Immature natural killer cell (primary cell): Measurements from ENCODE around the gene PRSS38. TPM values are rescaled to one million over a fixed set of nuclear protein-coding genes. Genes with fewer than 3 reads are reported as not detected.

Source experiments
- DNase-seq, 3 donors: peaks; one replicate each; pipeline ENCODE4 v3.0.0; 2022; ENCODE audit warnings: mixed read lengths in 1 of 3
- H3K27ac Mint-ChIP-seq, 6 donors: one replicate each; pipeline ENCODE4 v1.8.0; 2020; ENCODE audit warnings: mixed read lengths in 6 of 6, mild to moderate bottlenecking in 5 of 6, inconsistent platforms in 4 of 6, moderate library complexity in 3 of 6
- H3K27me3 Mint-ChIP-seq, 3 donors: one replicate each; pipeline ENCODE4 v1.8.0; 2020 to 2021; ENCODE audit warnings: low read depth in 3 of 3, mild to moderate bottlenecking in 3 of 3, mixed read lengths in 3 of 3, moderate library complexity in 3 of 3, inconsistent platforms in 1 of 3
- H3K36me3 Mint-ChIP-seq, 3 donors: one replicate each; pipeline ENCODE4 v1.8.0; 2020; ENCODE audit warnings: mixed read lengths in 3 of 3, inconsistent platforms in 2 of 3, mild to moderate bottlenecking in 2 of 3
- H3K4me1 Mint-ChIP-seq, 2 donors: one replicate each; pipeline ENCODE4 v1.8.0; 2020; ENCODE audit warnings: inconsistent platforms in 2 of 2, mild to moderate bottlenecking in 2 of 2, mixed read lengths in 2 of 2, moderate library complexity in 1 of 2
- H3K4me3 Mint-ChIP-seq, 5 donors: one replicate each; pipeline ENCODE4 v1.8.0; 2020; ENCODE audit warnings: mild to moderate bottlenecking in 5 of 5, mixed read lengths in 5 of 5, inconsistent platforms in 3 of 5, moderate library complexity in 3 of 5
- H3K9me3 Mint-ChIP-seq, 6 donors: one replicate each; pipeline ENCODE4 v1.8.0; 2020; ENCODE audit warnings: mild to moderate bottlenecking in 6 of 6, mixed read lengths in 6 of 6, inconsistent platforms in 4 of 6, moderate library complexity in 3 of 6
- polyA plus RNA-seq, 3 donors: library from polyadenylated mRNA; unstranded; fragments of 300-500 nt; fragmentation: Illumina TruSeq; gene quantifications; one replicate each; pipeline ENCODE4 v1.2.3, GENCODE V29; 2021

Gene PRSS38
- polyA plus RNA-seq, 3 donors from 2014 or later: not detected

- H3K4me1 Mint-ChIP-seq: peaks cover 9 to 11% of the 10 kb centered on the region in 2 donors
- no peaks in the 10 kb centered on the region for H3K9me3 Mint-ChIP-seq
- peaks cover 0 to 28% (median 22%) of the 10 kb centered on the region in 3 donors for H3K36me3 Mint-ChIP-seq
- H3K27ac Mint-ChIP-seq: no peak overlapping the region
- H3K4me3 Mint-ChIP-seq: no peak overlapping the region
- no peak for DNase-seq
- H3K27me3 Mint-ChIP-seq: peaks cover 4 to 11% (median 4%) of the 10 kb centered on the region in 3 donors
Measured at GRCh38 chr1:227782226-227782625, 33.2 kb upstream of the PRSS38 start.

GRCh38 chr1:227785094-227785804, 30.2 kb upstream of the PRSS38 start:
- H3K4me1 Mint-ChIP-seq: peaks cover 7 to 11% of the 10 kb centered on the region in 2 donors
- no peak overlapping the region for H3K27ac Mint-ChIP-seq
- H3K27me3 Mint-ChIP-seq: peaks cover 8 to 12% (median 12%) of the 10 kb centered on the region in 3 donors
- no peak for DNase-seq
- peak overlapping the region in 1 of 5 donors; percentile 38 for H3K4me3 Mint-ChIP-seq
- peaks cover 0 to 22% (median 14%) of the 10 kb centered on the region in 3 donors for H3K36me3 Mint-ChIP-seq
- peaks cover 0 to 2% (median 0%) of the 10 kb centered on the region in 6 donors for H3K9me3 Mint-ChIP-seq

- Mint-ChIP-seq H3K27me3 (peaks cover 8 to 15% (median 12%) of the 10 kb centered on the region in 3 donors), H3K4me1 (peaks cover 7 to 11% of the 10 kb centered on the region in 2 donors), H3K36me3 (peaks cover 0 to 20% (median 14%) of the 10 kb centered on the region in 3 donors), H3K27ac (no peak overlapping the region), H3K4me3 (peak overlapping the region in 3 of 5 donors; percentile 38 to 44 (median 38)), H3K9me3 (peaks cover 0 to 2% (median 0%) of the 10 kb centered on the region in 6 donors)
- no peak for DNase-seq
Measured at GRCh38 chr1:227785805-227786671, 29.4 kb upstream of the PRSS38 start.

- H3K4me3 Mint-ChIP-seq: peak overlapping the region; percentile 74 to 84 (median 78)
- no peak for DNase-seq
- peaks cover 7 to 11% of the 10 kb centered on the region in 2 donors for H3K4me1 Mint-ChIP-seq
- H3K27me3 Mint-ChIP-seq: peaks cover 8 to 15% (median 12%) of the 10 kb centered on the region in 3 donors
- peaks cover 0 to 2% (median 0%) of the 10 kb centered on the region in 6 donors for H3K9me3 Mint-ChIP-seq
- peaks cover 0 to 20% (median 14%) of the 10 kb centered on the region in 3 donors for H3K36me3 Mint-ChIP-seq
- H3K27ac Mint-ChIP-seq: peak overlapping the region in 3 of 6 donors; percentile 46 to 76 (median 54)
Measured at GRCh38 chr1:227786673-227787512, 28.6 kb upstream of the PRSS38 start.

- Mint-ChIP-seq H3K27ac (peak overlapping the region in 2 of 6 donors; percentile 46 to 76), H3K4me1 (peaks cover 7 to 11% of the 10 kb centered on the region in 2 donors), H3K4me3 (peak overlapping the region; percentile 74 to 84 (median 78)), H3K27me3 (peaks cover 8 to 15% (median 12%) of the 10 kb centered on the region in 3 donors), H3K9me3 (peaks cover 0 to 2% (median 0%) of the 10 kb centered on the region in 6 donors), H3K36me3 (peaks cover 0 to 13% (median 10%) of the 10 kb centered on the region in 3 donors)
- DNase-seq: peak; percentile 56 to 71 (median 66)
Measured at GRCh38 chr1:227787513-227788270, 27.8 kb upstream of the PRSS38 start.

- peak in 2 of 3 donors; percentile 31 to 45 for DNase-seq
- Mint-ChIP-seq H3K27me3 (peaks cover 8 to 15% (median 12%) of the 10 kb centered on the region in 3 donors), H3K4me3 (peak overlapping the region; percentile 44 to 84 (median 76))
Measured at GRCh38 chr1:227788271-227789083, 27.0 kb upstream of the PRSS38 start.

GRCh38 chr1:227789084-227790033, 26.1 kb upstream of the PRSS38 start:
- no peak for DNase-seq
- peak overlapping the region; percentile 44 to 84 (median 76) for H3K4me3 Mint-ChIP-seq
- H3K4me1 Mint-ChIP-seq: peaks cover 7 to 11% of the 10 kb centered on the region in 2 donors
- H3K36me3 Mint-ChIP-seq: peaks cover 0 to 2% (median 0%) of the 10 kb centered on the region in 3 donors
- peaks cover 0 to 2% (median 0%) of the 10 kb centered on the region in 6 donors for H3K9me3 Mint-ChIP-seq
- H3K27me3 Mint-ChIP-seq: peaks cover 8 to 15% (median 12%) of the 10 kb centered on the region in 3 donors
- H3K27ac Mint-ChIP-seq: no peak overlapping the region

More at GRCh38 chr1:227788271-227789083, 27.0 kb upstream of the PRSS38 start:
- Mint-ChIP-seq H3K9me3 (peaks cover 0 to 2% (median 0%) of the 10 kb centered on the region in 6 donors), H3K36me3 (peaks cover 0 to 6% (median 4%) of the 10 kb centered on the region in 3 donors), H3K4me1 (peaks cover 7 to 11% of the 10 kb centered on the region in 2 donors), H3K27ac (no peak overlapping the region)

- peaks cover 7 to 11% of the 10 kb centered on the region in 2 donors for H3K4me1 Mint-ChIP-seq
- no peak overlapping the region for H3K4me3 Mint-ChIP-seq
- no peaks in the 10 kb centered on the region for H3K36me3 Mint-ChIP-seq
- no peak for DNase-seq
- H3K9me3 Mint-ChIP-seq: peaks cover 0 to 2% (median 0%) of the 10 kb centered on the region in 6 donors
- peaks cover 8 to 13% (median 10%) of the 10 kb centered on the region in 3 donors for H3K27me3 Mint-ChIP-seq
- H3K27ac Mint-ChIP-seq: no peak overlapping the region
Measured at GRCh38 chr1:227790034-227790400, 25.5 kb upstream of the PRSS38 start.

GRCh38 chr1:227790868-227791267, 24.6 kb upstream of the PRSS38 start:
- no peak overlapping the region for H3K4me3 Mint-ChIP-seq
- no peak overlapping the region for H3K27ac Mint-ChIP-seq
- no peak for DNase-seq
- H3K4me1 Mint-ChIP-seq: peaks cover 7 to 11% of the 10 kb centered on the region in 2 donors
- H3K36me3 Mint-ChIP-seq: no peaks in the 10 kb centered on the region
- H3K27me3 Mint-ChIP-seq: peaks cover 8 to 10% (median 10%) of the 10 kb centered on the region in 3 donors
- peaks cover 0 to 2% (median 0%) of the 10 kb centered on the region in 6 donors for H3K9me3 Mint-ChIP-seq

- DNase-seq: no peak
- Mint-ChIP-seq H3K27ac (no peak overlapping the region), H3K27me3 (peaks cover 7 to 10% (median 8%) of the 10 kb centered on the region in 3 donors), H3K9me3 (peaks cover 0 to 2% (median 0%) of the 10 kb centered on the region in 6 donors), H3K4me1 (peaks cover 7 to 11% of the 10 kb centered on the region in 2 donors), H3K4me3 (peak overlapping the region in 1 of 5 donors; percentile 22), H3K36me3 (no peaks in the 10 kb centered on the region)
Measured at GRCh38 chr1:227791425-227792143, 23.9 kb upstream of the PRSS38 start.
